Fibroblast of the conjunctiva (primary cell): Measurements from ENCODE around the gene SCAMP1.
"Not testable (repeated sequence)": the region's sequence is repeated elsewhere in the genome, so short reads cannot be mapped to it uniquely, and the experiment has no call there.

Source experiments
- DNase-seq: peaks from one replicate; pipeline ENCODE4 v3.0.0-alpha.2; 2010; ENCODE audit warnings: low read depth

SCAMP1 gene

GRCh38 chr5:78429332-78429980 lies 69.0 kb downstream of the SCAMP1 start:
- DNase-seq = no peak

GRCh38 chr5:78430866-78431265 lies 70.4 kb downstream of the SCAMP1 start:
- peak; percentile 9 for DNase-seq

GRCh38 chr5:78433972-78434371 lies 73.6 kb downstream of the SCAMP1 start:
- DNase-seq = no peak

GRCh38 chr5:78447775-78448424 lies 87.5 kb downstream of the SCAMP1 start:
- DNase-seq = no peak

- DNase-seq = no peak
Observed at GRCh38 chr5:78449103-78449502, 88.7 kb downstream of the SCAMP1 start.

- DNase-seq = not testable (repeated sequence)
Observed at GRCh38 chr5:78457507-78457906, 97.1 kb downstream of the SCAMP1 start.

- DNase-seq = no peak
Observed at GRCh38 chr5:78458843-78459242, 98.4 kb downstream of the SCAMP1 start.

GRCh38 chr5:78467140-78467539 lies 106.7 kb downstream of the SCAMP1 start:
- DNase-seq = no peak

GRCh38 chr5:78467752-78468357 lies 107.4 kb downstream of the SCAMP1 start:
- DNase-seq = peak; percentile 59

- DNase-seq = no peak
Observed at GRCh38 chr5:78471896-78472295, 111.5 kb downstream of the SCAMP1 start.

GRCh38 chr5:78472469-78473106 lies 112.2 kb downstream of the SCAMP1 start:
- DNase-seq = no peak

- no peak for DNase-seq
Observed at GRCh38 chr5:78473751-78474150, 113.3 kb downstream of the SCAMP1 start.

- no peak for DNase-seq
Observed at GRCh38 chr5:78475370-78475769, 115.0 kb downstream of the SCAMP1 start.

GRCh38 chr5:78476795-78477194 lies 116.4 kb downstream of the SCAMP1 start:
- no peak for DNase-seq

- no peak for DNase-seq
Observed at GRCh38 chr5:78482948-78483347, 122.5 kb downstream of the SCAMP1 start.

- DNase-seq = peak; percentile 22
Observed at GRCh38 chr5:78483809-78484521, 123.5 kb downstream of the SCAMP1 start.

GRCh38 chr5:78486218-78486617 lies 125.8 kb downstream of the SCAMP1 start:
- no peak for DNase-seq

- no peak for DNase-seq
Observed at GRCh38 chr5:78487846-78488245, 127.4 kb downstream of the SCAMP1 start.

GRCh38 chr5:78490709-78491485 lies 130.5 kb downstream of the SCAMP1 start:
- DNase-seq = no peak

GRCh38 chr5:78492224-78492623 lies 131.8 kb downstream of the SCAMP1 start:
- DNase-seq = no peak

- no peak for DNase-seq
Observed at GRCh38 chr5:78492650-78493049, 132.2 kb downstream of the SCAMP1 start.

GRCh38 chr5:78495800-78496199 lies 135.4 kb downstream of the SCAMP1 start:
- no peak for DNase-seq
